NCI-H2196 treated with DMSO at 0.1 percent for 48 hours (cell line): ENCODE data around the gene TRAF3.
A peak's percentile ranks its signal among the peaks of the same experiment; 100 is the strongest.
"Not testable (repeated sequence)": the region's sequence is repeated elsewhere in the genome, so short reads cannot be mapped to it uniquely, and the experiment has no call there.

Experiments
- DNase-seq: peaks from one replicate; lab custom pipeline; 2025; ENCODE audit not compliant: unreplicated experiment; lab: John Stamatoyannopoulos, UW

Gene TRAF3

DNA sequence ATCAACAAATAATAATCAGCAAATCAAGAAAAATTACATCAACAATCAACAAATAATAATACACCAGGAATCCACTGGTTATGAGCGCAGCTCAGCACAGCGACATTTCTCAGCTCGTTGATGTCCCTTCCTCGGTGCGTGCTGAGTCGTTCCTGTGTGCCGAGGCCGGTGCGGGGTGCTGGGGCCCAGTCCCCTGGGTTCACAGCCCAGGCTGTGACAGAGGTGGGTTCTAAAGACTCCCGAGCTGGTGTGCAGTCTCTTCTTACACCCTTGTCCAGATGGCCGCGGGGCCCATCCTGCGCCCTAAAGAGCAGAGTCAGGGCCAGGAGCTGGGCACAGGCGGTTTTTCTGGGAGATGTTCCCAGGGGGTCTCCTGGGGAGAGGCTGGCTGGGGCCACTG, 26.9 kb upstream of the TRAF3 start:
- DNase-seq = no peak

DNA sequence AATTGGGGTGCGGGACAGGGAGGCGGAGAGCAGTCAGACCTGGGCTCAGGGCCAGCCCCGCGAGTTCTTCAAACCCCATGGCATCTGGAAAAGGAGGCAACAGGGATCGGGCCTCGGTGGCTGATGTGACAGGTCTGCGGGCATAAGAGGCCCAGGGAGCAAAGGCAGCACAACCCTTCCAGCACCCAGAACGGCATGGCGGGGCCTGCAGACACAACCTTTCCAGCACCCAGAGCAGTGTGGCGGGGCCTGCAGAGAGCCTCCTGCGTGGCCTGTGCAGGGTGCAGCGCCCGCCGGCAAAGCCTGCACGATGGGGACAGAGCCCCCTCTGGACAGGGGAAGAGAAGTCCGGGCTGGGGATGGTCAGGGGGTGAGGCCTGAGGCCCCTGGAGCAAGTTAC, 26.2 kb upstream of the TRAF3 start:
- DNase-seq = no peak

DNA sequence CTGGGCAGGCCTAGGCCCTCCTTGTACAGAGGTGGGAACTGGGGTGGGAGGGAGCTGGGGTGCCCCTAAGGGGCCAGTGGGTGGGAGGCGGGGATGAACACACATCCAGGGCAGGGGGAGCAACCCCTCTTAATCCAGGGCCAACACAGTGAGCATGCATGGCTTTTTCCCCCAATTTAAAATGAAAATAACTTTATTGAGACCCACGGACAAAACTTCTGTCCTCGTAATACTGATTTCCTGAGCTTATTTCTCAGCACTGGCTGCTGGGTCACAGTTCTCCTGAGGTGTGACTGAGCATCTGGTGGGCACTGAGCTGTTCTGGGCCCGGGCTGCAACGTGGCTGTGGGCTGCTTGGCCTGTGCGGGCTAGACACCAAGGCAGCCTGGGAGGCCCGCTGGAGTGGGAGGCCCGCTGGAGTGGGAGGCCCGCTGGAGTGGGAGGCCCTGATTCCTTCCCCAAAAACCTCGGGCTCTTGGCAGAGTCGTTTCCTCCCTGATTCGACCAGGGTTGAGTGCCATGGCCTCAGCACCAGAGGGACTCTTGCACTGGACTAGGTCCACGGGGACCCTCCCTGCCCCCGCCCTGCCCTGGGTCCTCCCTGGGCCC, 24.9 kb upstream of the TRAF3 start:
- no peak for DNase-seq

DNA sequence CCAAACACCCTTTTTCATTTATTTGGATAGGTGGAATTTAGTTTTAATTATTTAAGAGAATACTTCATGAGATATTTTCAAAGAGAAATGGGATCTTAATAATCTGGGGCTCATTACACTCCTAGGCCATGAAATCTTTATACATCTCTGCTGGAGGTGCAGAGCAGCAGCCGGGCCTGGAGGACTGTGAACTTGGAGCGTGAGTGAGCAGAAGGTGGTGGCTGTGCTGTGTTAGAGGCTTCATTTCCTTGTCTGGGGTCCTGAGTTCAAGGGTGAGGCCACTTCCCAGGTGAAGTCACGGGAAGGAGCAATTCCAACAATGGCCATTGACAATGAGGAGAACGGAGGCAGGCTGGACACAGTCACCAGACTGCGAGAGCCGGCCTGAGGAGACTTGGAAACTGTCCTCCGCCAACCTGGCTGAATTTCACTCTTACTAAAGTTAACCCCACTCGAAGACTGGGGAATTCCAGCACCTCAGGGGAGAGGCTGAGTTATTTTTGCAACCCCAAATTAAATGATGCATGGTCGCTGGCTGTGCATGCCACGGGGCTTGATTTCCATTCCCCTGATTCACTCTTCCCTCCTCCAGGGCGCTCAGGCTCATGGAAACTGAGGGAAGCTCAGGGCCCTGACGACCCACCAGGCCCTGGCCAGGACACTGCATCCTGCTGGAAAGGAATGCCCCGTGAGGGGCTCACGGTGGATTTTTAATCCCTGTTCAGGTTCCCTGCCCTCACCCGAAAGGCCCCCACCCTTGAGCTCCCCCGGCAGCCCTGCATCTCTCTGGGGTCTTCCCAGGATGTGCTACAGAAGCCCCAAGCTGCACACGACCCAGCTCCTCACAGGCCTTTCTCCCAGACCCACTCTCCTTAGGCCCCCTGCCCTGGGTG, 22.6 kb upstream of the TRAF3 start:
- DNase-seq = no peak

DNA sequence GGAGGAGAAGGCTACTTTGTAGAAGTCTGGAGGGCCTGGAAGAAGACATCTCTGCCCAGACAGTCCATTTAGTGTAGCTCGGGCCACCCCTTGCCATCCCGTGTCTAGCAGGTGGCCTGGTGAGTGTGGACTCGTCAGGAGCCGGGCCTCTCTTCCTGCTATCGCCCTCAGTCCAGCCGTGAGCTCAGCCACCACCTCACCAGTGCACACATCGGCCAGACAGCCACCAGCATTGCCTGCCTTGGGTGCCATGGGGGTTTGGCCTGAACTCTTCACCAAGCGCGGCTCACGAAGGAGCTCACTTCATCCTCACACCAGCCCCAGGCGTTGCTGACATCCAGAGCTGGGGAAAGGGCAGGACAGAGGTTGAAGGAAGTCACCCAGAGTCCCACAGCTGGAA, 19.6 kb upstream of the TRAF3 start:
- DNase-seq = no peak

DNA sequence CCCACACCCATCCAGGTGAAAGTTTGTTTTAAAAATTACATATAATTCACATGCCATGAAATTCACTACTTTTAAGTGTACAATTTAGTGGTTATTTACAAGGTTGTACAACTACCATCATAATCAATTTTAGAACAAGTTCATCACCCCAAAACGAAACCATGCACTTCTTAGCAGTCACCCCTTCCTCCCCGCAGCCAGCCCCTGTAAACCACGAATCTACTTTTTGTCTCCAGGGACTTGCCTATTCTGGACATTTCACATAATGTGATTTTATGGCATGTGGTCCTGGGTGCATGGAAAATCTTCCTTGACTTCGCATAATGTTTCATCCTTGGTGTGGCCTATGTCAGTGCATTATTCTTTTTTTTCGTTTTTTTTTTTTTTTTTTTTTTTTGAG, 19.2 kb upstream of the TRAF3 start:
- DNase-seq = no peak

DNA sequence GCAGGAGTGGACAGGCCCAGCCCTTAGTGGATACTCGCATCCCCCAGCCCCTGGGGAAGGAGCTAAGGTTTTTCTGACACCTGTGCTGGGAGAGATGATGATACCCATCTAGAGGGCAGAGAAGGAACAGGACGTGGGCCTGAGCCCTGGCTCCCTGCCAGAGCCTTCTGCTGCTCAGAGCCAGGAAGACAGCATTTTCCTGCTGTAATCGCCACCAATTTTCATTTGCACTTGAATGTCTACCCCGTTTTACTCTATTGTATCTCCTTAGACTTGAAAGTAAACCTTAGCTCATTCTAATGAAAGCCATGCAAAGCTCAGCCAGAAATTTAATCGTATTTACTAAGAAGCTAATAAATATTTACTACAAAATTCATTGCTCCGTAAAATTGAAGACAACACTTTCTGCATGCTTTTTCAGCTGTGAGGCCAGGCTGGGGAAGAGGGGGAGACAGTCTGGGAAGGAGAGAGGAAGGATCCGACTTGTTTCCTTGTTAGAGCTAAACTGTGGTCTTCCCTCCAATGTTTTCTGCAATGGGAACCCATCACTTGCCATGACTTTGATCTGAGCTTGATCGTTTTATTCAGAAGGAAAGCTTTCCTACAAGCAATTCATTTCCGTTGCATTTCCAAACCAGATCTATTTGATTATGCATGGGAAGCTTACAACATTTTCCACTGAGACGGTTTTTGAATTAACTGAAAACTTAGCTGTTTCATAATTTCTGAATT, 17.6 kb upstream of the TRAF3 start:
- DNase-seq = no peak

DNA sequence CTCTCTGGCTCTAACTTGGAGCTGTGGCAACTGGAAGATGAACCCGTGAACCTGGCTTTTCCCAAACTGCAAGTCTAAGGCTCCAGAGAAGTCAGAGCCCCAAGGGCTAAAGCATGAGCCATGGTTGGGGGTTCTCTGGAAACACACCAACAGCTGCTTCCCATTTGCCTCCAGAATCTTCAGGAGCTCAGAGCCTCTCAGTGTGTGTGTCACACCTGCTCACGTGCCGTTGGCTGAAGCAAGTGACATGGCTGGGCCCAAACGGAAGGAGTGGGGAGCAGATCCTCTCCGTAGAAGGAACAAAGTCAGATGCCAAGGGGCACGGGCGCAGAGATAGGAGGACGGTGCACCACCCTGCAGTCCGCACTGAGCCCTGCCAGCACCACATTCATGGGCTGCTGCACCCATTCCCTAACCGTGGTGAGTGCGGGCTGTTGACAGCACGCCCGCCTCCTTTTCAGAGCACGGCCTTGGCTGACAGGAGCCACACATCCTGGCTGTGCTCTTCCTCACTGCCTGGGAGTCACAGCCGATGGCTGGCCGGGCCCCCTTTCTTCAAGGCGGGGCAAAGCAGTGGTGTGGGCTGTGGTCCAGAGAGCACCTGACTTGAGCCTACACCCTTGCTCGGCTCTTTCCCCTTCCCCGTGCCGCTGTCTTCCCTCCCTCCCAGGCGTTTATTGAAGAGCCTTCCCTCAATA, 16.6 kb upstream of the TRAF3 start:
- no peak for DNase-seq

DNA sequence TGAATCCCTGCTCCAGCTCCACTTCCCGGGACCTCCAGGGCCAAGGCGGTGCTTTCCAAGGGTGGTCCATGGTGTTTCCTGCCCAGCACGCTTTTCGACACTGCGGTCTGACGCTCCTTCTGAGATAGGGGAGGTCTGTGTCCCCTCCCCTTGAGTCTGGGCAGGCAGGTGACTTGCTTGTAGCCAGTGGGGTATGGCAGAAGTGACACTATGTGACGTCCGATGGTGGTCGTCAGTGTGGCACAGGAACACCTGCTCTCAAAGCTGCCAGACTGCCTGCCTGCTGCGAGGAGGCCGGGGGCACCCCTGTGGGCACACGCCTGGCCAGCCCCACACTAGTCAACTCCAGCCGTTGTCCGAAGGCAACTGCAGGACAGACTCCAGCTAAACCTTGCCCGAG, 16.0 kb upstream of the TRAF3 start:
- no peak for DNase-seq

DNA sequence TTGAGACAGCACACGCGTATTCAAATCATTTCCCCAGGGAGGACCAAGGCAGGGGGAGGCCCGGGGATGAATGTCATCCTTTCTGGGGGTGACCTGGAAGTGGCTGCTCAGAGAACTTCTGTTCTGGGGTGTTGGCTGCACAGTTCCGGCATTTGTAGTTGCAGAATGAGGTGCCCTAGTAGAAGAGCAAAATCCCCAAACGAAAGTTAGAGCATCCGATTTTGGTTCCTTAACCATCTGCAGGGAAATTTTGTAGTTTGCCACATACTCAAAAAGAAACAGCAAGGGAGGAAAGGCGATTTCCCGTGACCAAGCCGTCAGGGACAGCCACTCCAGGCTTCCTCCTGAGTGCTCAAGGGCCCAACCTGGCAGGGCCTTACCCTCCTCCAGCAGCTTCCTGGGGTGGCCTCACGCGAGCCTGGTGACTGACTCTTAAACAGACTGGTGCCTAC, 13.0 kb upstream of the TRAF3 start:
- no peak for DNase-seq

DNA sequence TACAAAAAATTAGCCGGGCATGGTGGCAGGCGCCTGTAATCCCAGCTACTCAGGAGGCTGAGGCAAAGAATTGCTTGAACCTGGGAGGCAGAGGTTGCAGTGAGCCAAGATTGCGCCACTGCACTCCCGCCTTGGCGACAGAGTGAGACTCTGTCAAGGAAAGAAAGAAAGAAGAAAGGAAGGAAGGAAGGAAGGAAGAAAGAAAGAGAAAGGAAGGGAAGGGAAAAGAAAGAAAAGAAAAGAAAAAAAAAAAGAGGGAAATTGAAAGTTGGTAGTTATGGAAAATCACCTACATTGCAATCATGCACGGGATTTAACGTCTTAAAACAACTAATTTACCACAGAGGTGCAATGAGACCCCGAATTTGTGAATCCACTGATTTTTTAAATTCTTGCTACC, 11.5 kb upstream of the TRAF3 start:
- not testable (repeated sequence) for DNase-seq

DNA sequence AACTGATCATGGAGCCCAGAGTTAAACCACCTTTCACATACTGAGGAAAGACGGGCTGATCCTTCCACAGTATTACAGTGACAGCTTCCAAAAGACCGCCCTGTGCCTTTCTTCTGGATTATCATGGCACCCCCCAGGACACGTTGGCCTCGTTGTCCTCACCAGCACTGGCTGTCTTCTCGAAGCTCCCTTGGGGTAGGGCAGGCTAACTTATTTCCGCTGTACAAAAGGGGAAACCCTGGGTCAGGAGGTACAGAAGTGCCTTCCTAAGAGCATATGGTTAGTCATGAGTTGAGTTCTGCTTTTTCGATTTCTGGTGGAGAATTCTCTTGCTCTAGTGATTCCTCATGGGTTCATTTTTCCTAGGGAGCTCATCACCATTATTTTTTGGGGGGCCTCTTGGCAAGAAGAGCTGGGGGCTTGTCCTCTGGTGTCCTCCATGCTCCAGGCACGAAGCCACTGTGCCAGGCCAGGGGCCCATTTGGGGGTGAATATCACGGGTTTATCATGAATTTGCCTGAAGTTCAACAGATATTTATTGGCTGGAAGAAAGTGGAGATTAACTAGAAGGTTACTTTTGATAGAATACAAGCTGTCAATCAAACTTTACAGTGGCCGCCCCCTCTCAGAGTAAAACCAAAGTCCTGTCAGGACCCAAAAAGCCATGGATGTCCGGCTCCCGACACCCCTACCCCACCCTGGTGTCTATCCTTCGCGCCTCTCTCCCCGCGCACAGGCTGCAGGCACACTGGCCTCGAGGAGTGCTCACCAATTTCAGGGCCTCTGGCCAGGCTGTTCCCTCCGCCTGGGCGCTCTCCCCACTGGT, 8.8 kb upstream of the TRAF3 start:
- DNase-seq = no peak

DNA sequence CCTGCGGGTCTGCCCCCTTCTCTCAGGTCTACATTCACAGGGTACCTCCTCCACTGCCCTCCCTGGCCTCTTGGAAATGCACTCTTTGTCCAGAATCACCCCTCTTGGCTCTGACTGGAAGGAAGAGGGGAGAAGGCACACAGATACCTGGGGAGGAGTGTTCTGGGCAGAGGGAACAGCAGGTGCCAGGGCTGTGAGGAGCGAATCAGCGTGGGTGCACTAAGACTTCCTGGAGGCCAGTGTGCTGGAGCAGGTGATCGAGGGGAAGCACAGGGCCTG, 8.3 kb upstream of the TRAF3 start:
- no peak for DNase-seq

DNA sequence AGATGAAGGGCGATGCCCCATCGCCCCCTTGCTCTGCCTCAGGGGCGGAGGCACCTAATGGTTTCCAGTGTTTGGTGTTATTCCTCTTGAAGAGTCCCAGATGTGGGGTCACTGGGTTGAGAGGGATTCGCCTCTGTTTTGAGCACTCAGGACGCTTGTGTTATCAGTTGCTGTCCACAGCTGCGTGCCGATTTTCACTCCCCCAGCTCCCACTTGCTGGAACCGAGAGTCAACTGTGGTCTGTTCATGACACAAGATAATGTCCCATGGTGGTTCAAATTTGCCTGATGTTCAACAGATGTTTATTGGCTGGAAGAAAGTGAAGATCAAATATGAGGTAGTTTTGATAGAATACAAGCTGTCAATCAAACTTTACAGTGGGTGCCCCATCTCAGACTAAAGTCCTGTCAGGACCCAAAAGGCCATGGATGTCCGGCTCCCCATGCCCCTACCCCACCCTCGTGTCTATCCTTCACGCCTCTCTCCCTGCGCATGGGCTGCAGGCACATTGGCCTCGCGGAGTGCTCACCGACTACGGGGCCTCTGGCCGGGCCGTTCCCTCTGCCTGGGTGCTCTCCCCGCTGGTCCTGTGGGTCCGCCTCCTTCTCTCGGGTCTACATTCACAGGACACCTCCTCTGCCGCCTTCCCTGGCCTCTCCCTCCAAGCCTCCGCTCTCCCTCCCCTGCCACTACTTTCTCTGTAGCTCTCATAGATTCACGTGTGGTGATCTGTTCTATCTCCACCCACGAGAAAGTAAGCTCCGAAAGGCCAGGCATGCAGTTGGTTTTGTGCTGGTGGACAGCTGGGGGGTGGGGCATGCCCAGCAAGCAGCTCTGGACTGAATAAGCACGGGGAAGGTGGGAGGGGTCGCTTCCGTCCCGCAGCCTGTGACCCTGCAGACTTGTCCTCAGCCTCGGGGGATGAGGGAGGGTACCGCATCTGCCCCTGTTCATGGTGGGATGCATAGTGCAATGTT, 6.8 kb upstream of the TRAF3 start:
- no peak for DNase-seq

DNA sequence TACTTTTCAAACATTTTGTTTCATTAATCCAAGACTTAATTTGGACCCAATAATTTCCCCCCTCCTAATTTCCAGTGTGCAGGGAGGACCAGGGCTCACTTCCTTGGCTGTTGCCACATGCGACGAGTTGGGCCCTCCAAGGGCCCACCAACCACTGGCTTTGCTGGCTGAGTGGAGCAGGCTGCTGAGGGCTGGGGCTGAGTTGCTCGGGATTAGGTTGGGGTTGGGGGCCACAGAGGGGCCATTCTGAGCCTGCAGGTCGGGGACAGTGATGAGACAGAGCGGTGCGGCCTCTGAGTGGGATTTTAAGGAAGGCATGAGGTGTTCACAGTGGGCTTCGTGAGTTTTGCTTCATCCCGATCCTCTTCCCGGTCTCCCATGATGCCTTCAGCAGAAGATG, 6.1 kb upstream of the TRAF3 start:
- DNase-seq = no peak

DNA sequence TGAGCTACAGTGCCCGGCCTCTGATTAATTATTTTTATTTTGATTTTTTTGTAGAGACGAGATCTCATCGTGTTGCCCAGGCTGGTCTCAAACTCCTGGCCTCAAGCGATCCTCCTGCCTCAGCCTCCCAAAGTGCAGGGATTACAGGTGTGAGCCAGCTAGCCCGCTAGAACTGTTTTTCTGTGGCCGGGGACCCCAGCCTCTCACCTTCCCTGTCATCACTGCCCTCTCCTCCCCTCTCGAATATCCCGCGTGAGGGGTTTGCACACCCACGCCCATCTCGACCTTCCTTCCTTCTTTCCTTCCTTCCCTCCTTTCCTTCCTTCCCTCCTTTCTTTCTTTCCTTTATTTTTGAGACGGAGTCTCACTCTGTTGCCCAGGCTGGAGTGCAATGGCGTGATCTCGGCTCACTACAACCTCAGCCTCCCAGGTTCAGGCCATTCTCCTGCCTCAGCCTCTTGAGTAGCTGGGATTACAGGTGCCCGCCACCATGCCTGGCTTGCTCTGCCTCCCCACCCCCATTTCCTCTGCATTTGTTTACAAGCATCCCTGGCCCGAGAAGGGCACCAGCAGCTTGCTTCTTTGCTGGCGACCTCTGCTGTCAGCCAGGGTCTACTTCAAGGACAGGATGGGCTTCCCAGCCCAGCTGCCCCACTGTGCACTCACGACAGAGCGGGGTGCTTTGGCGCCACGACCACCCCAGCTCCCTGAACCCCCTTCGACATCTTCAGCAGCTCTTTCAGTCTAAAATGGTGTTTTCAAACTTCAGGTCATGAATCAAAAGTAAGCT, 4.3 kb upstream of the TRAF3 start:
- no peak for DNase-seq

DNA sequence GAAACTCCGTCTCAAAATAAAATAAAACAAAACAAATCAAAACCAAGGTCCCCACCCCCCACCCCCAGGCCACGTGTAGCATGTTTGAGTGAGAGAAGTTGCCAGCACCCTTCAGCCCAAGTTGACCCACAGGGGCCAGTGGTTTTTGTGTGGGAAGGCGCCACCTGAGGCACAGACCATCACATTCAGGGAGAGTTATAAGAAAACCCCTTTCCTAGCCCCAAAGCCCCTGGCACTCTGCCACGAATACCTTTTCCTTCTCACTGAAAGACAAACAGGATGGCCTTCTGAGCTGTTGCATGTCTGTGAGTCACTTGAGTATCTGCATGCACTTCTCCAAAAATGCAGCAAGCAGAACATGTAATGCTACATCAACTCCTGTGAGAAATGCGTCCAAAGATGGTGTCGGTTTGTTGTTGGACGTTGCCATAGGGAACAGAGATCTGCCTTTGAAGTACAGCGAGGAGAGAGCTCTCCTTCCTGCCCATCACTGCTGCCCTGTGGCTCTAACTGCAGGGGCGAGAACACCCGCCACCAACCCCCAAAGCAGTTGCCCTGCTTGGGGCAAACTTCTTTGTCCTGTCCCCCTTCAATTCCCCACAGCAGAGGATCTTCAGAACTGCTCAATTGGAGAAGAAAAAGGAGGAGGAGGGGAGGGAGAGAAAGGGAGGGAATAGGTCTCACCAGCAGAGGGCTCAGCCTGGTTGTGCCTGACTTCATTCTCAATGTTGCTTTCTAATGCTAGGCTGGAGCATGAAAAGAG, 2.7 kb upstream of the TRAF3 start:
- DNase-seq = peak; percentile 32
